OCI-LY7 (cell line): ENCODE results near the gene OPCML.

Experiments
- CTCF ChIP-seq: fragments of 200-600 bp; sonication (generic); conservative IDR thresholded peaks from 2 replicates; pipeline ENCODE4 v1.5.1; 2014; ENCODE audit warnings: mild to moderate bottlenecking, antibody characterized with exemption, low read length, moderate library complexity, mixed read lengths
- EZH2phosphoT487 ChIP-seq: fragments of 200-600 bp; sonication (generic); IDR thresholded peaks from 2 replicates; pipeline ENCODE4 v1.6.1; 2018; ENCODE audit warnings: low read depth, borderline replicate concordance, mild to moderate bottlenecking, mixed run types, antibody characterized with exemption, low read length, moderate library complexity, mixed read lengths

- TF ChIP-seq CTCF (no peak), EZH2phosphoT487 (no peak)
These were observed 755.0 kb downstream of the OPCML start for GRCh38 chr11:132777067-132777975.
